ENCODE results near the gene SLC25A21.
"Not testable (repeated sequence)": the region's sequence is repeated elsewhere in the genome, so short reads cannot be mapped to it uniquely, and the experiment has no call there.

SLC25A21 gene

DNA sequence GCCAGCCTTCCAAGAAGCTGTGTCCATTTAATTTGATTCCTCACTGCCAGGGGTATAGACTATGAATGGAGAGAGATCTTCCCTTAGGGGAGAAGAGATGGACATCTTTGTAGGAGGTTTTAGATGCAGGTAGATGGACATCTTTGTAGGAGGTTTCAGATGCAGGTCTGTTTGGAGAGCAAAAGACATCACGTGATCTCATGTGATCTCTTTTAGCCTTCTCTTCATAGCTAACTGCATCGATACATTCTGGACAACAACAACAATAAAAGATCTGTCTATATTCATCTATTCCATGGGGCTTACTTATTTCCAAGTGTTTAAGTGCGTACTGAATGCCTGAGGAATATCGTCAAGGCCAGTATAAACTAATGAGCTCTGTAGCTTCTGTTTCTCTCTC is 347.6 kb downstream of the SLC25A21 start:
- no peak for DNase-seq (ENCODE audit: low read depth, low spot score)

GRCh38 chr14:36823651-36824050 is 348.8 kb downstream of the SLC25A21 start:
- no peak for DNase-seq (ENCODE audit: low read depth, low spot score)

- no peak for DNase-seq (ENCODE audit: low read depth, low spot score)
Measured at GRCh38 chr14:36822685-36823084, 349.7 kb downstream of the SLC25A21 start.

DNA sequence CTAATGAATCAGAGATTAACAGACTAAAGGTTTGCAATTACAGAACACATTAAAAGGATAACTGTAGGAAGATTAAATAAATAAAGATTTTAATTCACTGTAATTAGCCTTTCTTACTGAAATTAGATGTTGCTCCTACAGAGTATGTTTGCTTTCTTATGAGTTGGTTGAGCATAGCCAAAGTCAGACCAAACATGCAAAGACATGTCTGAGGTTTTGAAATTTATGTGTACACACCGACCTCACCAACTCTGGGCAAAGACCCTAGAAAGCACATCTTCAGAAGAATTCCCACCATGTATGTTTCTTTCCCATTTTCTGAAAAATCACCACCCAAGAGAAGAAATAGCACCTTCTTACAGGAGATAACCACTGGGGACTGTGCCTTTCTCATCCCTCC is 351.5 kb downstream of the SLC25A21 start:
- no peak for DNase-seq (ENCODE audit: low read depth, low spot score)

DNA sequence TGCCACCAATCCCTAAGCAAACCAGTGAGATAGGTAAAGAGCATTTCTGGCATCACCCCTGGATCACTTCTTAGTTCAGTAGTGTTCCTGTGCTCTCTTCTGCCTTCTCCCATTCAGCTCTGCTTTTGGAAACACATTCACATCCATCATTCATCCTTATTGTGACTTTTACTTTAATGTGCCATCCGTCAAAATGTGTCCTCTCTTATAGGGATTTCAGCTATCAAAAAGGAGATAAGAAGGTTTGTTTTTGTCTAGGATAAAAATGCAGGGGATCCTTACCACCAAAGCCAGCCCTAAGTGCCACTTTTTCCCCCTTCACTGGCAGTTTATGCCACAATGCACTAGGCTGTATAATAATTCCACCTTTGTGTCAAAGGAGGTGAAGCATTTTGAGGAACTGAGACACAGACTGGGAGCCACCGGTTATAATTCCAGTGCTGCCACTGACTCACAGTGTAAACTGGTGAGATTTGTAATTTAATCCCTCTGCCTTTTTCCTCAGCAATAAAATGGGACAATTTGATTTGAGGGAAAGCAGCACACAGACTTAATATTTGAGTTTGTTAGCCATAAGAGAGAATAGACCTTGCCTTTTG is 352.2 kb downstream of the SLC25A21 start:
- DNase-seq (ENCODE audit: low read depth, low spot score), result no peak

GRCh38 chr14:36818794-36819384 is 353.5 kb downstream of the SLC25A21 start:
- no peak for DNase-seq (ENCODE audit: low read depth, low spot score)

DNA sequence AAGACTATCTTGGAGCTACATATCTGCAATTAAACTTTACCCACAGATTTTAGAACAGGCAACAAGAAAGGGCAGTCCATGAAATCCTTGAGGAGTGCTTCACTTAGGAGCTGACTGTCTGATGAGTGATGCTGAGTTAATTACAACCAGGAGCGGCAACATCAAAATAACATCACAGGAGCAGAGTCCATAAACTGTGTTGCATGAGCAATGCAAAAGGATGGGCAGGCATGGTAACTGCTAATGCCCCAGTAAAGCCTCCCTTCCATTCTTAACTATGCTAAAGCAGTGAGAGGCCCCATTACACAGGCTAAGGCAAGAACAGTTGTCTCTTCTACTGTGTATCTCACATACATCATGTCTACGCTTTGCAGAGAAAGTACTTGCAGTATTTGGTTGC is 354.2 kb downstream of the SLC25A21 start:
- DNase-seq (ENCODE audit: low read depth, low spot score), result no peak

DNA sequence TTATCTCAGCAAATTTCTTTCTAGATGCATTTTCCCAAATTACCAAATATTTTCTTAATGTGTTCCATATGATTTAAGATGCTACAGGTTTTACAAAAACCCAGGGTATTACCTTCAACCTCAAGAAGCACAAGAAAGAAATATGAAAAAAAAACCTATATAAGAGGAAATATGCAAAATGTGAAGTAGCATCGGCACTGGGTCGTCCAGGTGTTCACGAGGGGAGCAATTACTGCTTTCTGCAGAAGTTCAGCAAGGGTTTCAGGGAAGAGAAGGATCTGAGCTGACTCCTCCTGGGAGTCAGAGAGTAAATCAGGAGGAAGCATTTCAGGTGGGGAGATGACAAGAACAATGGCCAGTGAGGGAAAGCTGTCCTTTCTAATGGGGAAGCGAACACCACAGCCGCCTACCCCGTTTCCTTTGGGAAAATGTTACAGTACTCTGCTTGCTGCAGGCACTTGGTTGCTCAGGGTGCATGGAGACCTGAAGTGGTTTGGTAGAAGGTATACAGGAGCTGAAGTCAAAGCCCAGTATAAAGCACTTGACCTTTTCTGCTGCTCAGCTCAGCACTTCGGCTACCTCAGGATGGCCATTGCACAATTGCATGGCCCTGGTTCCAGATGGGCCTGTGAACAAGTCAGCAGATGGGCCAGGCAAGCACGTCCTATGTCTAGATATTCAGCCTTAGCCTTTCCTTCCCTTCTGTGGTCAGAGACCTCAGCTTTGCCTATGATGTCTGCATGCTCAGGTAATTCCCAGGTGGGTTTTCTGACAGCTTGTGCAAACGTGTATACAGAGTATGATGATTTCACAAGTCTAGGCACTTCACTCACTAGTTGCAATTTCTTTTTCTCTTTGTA is 355.1 kb downstream of the SLC25A21 start:
- no peak for DNase-seq (ENCODE audit: low read depth, low spot score)

DNA sequence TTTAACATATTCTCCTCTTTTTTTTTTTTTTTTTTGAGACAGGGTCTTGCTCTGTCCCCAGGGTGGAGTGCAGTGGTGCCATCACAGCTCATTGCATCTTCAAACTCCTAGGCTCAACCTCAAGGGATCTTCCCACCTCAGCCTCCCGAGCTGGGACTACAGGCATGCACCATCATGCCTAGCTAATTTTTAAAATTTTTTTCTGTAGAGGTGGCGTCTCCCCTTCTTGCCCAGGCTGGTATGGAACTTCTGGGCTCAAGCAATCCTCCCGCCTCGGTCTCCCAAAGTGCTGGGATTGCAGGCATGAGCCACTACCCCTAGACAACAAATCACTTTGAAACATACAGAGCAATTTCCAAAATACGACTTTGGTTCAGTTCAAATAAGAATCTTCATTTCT is 355.9 kb downstream of the SLC25A21 start:
- no peak for DNase-seq (ENCODE audit: low read depth, low spot score)

DNA sequence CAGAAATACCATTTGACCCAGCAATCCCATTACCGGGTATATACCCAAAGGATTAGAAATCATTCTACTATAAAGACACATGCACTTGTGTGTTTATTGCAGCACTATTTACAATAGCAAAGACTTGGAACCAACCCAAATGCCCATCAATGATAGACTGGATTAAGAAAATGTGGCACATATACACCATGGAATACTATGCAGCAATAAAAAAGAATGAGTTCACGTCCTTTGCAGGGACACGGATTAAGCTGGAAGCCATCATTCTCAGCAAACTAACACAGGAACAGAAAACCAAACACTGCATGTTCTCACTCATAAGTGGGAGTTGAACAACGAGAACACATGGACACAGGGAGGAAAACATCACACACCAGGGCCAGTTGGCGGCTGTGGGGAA is 357.6 kb downstream of the SLC25A21 start:
- not testable (repeated sequence) for DNase-seq (ENCODE audit: low read depth, low spot score)

GRCh38 chr14:36810209-36810608 is 362.2 kb downstream of the SLC25A21 start:
- no peak for DNase-seq (ENCODE audit: low read depth, low spot score)

DNA sequence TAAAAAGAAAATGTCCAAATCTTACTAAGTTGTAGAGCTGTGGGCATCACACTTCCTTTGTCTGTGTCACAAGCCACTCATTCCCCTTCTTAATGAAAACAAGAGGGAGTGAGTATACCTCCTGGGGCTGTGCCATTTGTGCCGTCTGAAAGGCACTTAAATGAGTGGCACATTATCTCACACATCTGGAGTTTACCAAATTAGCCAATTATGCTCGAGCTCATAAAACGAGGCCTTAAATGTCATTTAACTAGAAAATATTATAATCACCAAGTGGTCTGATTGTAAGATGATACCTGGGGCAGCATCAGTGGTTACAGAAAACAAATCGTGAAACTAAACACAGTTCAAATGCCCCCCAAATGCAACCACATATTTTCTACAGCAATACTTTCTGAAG is 364.7 kb downstream of the SLC25A21 start:
- no peak for DNase-seq (ENCODE audit: low read depth, low spot score)

DNA sequence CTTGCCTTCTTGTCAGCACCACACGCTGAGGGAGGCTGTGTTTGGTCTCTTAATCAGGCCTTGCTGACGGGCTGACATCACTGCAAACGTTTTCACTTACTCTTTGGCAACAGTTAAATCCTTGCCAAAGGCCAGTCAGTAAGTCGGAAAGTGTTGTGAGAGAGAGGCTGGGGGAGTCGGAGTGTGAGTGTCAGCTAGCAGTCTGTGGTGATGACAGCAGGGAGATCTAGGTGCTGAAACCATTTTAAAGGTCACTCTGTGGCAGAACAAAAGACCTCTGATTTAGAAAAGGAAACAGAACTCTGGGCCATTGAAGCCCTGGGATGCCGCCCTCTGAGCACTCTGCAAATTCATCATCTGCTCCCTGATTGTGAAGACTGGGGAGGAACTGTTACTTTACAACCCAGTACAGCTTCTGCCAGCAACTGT is 367.3 kb downstream of the SLC25A21 start:
- DNase-seq (ENCODE audit: low read depth, low spot score), result no peak

DNA sequence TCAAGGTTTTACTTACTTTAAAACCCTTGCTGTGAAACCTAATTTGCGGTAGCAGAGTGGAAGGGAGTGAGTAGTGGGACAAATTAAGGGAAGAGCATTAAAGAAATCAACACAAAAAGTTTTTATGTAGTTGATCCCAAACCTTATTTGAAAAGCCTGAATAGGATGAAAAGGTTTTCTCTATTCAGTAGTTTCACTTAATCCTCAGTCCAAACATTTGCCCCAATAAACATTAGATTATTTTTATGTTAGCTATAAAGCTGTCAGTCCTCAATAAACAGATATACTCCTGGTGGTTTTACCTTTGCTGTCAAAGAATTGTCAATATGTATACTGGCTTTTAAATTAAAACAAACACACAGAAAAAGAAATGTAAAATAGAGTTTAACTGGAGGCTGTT is 374.8 kb downstream of the SLC25A21 start:
- no peak for DNase-seq (ENCODE audit: low read depth, low spot score)

DNA sequence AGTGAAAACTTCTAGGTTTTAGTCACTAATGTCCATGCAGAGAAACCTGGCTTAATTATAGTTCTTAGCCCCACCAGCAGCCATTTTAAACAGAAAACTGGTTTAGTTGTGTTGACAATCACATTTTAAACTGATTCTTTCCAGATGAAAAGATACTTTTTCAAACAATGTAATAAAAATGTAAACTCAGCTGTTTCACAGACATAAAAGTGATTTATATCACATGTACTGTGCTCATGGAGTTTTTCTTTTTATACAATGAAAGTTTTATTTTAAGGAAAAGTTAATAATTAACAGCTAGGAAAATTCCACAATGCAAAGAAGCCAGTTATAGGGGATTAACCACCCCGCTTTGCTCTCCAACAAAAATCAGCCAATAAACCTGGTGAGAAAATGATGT is 381.0 kb downstream of the SLC25A21 start:
- no peak for DNase-seq (ENCODE audit: low read depth, low spot score)

DNA sequence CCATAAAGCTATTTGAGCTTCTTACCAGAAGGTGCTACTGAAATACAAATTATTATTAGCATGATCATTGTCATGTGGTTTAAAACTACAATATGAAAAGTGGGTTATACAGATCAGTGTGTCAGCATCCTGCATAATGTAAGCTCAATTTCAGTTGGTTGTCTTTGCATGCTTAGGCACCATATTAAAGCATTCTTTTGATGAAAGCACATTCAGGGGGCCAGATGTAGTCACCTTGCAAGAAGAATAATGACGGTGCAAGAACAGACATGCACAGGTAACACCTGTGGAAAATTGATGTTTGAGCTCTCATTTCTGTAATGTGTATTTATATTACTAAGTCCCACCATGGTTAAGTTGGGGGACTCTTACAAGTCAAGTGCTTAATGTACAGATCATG is 386.9 kb downstream of the SLC25A21 start:
- no peak for DNase-seq (ENCODE audit: low read depth, low spot score)

DNA sequence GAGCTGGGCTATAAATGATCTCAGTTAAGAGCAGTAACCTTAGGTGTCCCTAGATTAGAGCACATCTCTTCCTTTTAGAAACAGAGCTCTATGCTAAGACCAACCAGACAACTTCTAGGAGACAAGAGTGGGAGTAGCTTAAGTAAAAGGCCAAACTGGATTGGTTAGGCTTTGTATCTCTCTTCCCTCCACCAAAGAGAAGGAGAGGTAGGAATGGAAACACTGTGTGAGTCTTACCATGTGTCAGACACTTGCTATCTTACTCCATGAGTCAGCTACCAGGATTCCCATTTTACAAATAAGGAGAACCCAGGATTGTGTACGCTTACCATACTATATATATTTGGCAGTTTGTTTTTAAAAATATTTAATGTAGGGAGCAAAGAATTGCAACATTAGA is 387.9 kb downstream of the SLC25A21 start:
- no peak for DNase-seq (ENCODE audit: low read depth, low spot score)

GRCh38 chr14:36781897-36782296 is 390.5 kb downstream of the SLC25A21 start:
- no peak for DNase-seq (ENCODE audit: low read depth, low spot score)

- DNase-seq (ENCODE audit: low read depth, low spot score), result no peak
Measured at GRCh38 chr14:36773558-36773957, 398.8 kb downstream of the SLC25A21 start.

DNA sequence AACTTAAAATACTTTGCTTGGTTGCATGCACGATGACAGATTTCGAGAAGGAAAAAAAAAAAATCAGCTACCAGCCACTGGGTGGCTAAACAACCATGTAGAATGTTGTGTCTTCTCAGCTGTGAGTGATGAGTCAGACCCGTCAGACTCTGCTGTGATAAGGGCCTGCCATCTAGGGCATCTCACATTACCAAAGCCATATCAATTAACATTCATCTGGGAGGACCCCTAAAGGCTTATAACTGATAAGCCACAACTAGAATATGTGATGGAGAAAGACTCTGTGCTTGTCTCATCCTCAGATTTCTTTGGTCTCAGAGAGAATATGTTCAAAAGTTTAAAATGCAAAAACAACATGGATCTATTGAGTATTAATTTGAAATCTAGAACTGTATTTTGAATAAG is 399.3 kb downstream of the SLC25A21 start:
- no peak for DNase-seq (ENCODE audit: low read depth, low spot score)

DNA sequence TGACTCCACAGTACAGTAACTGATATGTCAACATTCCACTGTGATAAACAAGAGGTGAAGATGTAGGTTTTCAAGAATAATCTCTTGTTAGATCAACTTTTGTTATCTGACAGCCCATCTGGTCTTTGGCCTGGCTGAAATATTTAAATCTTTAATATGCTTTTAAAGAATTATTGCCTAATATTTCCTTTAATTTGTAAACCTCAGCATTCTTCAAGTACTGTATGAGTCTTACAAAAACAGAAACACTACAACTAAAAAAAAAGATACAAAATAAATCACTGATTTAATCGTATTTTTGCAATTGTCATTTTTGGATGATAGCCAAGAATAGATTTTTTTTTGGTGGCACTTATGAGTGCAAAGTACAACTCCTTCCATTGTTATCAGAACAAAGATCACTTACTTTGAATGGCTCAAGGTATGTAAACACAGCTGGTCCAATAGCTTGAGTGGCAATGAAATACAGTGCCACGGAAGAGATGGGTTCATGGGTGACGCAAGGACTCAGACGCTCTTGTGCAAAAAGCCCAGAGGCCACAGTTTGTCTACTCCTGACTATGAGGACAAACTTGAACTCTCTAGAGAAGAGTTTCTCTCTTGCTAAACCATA is 401.3 kb downstream of the SLC25A21 start:
- no peak for DNase-seq (ENCODE audit: low read depth, low spot score)

- DNase-seq (ENCODE audit: low read depth, low spot score), result no peak
Measured at GRCh38 chr14:36768638-36769337, 403.6 kb downstream of the SLC25A21 start.
